H9 (cell line): ENCODE results near the gene CNOT6. TPM values are rescaled to one million over a fixed set of nuclear protein-coding genes. Genes with fewer than 3 reads are reported as not detected.

ENCODE experiments used
- DNase-seq: peaks from one replicate; pipeline ENCODE4 v3.0.0-alpha.2; 2017
- H2AFZ ChIP-seq: one replicate; pipeline ENCODE4 v1.6.1; 2013; ENCODE audit warnings: mild to moderate bottlenecking, low read length, control low read depth, moderate library complexity
- H2AK5ac ChIP-seq: 2 replicates; pipeline ENCODE4 v1.6.1; 2013; ENCODE audit warnings: low read length, control low read depth, mixed read lengths; ENCODE audit not compliant: insufficient read length
- H2BK120ac ChIP-seq: one replicate; pipeline ENCODE4 v1.6.1; 2013; ENCODE audit warnings: low read depth, mild to moderate bottlenecking, low read length, control low read depth, inconsistent platforms; ENCODE audit not compliant: poor library complexity, severe bottlenecking
- H2BK12ac ChIP-seq: 2 replicates; pipeline ENCODE4 v1.6.1; 2013; ENCODE audit warnings: low read length, control low read depth, mixed read lengths, low read depth; ENCODE audit not compliant: insufficient read length
- H2BK15ac ChIP-seq: 2 replicates; pipeline ENCODE4 v1.6.1; 2013; ENCODE audit warnings: low read depth, low read length, control low read depth
- H2BK20ac ChIP-seq: one replicate; pipeline ENCODE4 v1.6.1; 2013; ENCODE audit warnings: low read depth, mild to moderate bottlenecking, low read length, control low read depth, inconsistent platforms; ENCODE audit not compliant: poor library complexity, severe bottlenecking
- H2BK5ac ChIP-seq: 2 replicates; pipeline ENCODE4 v1.6.1; 2013; ENCODE audit warnings: low read length, control low read depth, mixed read lengths; ENCODE audit not compliant: insufficient read length
- H3K14ac ChIP-seq: 2 replicates; pipeline ENCODE4 v1.6.1; 2013; ENCODE audit warnings: low read length, control low read depth; ENCODE audit not compliant: insufficient read depth
- H3K18ac ChIP-seq: 2 replicates; pipeline ENCODE4 v1.6.1; 2013; ENCODE audit warnings: low read depth, mild to moderate bottlenecking, mixed read lengths, low read length, control low read depth; ENCODE audit not compliant: insufficient read length
- H3K23ac ChIP-seq: 2 replicates; pipeline ENCODE4 v1.6.1; 2013; ENCODE audit warnings: low read length, control low read depth, mixed read lengths, low read depth; ENCODE audit not compliant: insufficient read length
- H3K23me2 ChIP-seq: 2 replicates; pipeline ENCODE4 v1.6.1; 2013; ENCODE audit warnings: low read depth, mild to moderate bottlenecking, mixed read lengths, low read length, control low read depth; ENCODE audit not compliant: insufficient read length, poor library complexity, severe bottlenecking
- H3K27ac ChIP-seq: 2 replicates; pipeline ENCODE4 v1.5.1; 2013; ENCODE audit warnings: low read length, control low read depth, mixed read lengths, low read depth; ENCODE audit not compliant: insufficient read length
- H3K27me3 ChIP-seq: 2 replicates; pipeline ENCODE4 v1.6.1; 2013; ENCODE audit warnings: low read length, control low read depth, inconsistent platforms; ENCODE audit not compliant: insufficient read depth
- H3K4ac ChIP-seq: 2 replicates; pipeline ENCODE4 v1.6.1; 2013; ENCODE audit warnings: low read depth, mild to moderate bottlenecking, control low read depth, inconsistent platforms, low read length, moderate library complexity
- H3K4me1 ChIP-seq: 2 replicates; pipeline ENCODE4 v1.6.1; 2013; ENCODE audit warnings: low read length, control low read depth, inconsistent platforms; ENCODE audit not compliant: insufficient read depth
- H3K4me2 ChIP-seq: 2 replicates; pipeline ENCODE4 v1.6.1; 2013; ENCODE audit warnings: low read length, control low read depth, mixed read lengths; ENCODE audit not compliant: insufficient read length, insufficient read depth
- H3K56ac ChIP-seq: 2 replicates; pipeline ENCODE4 v1.6.1; 2013; ENCODE audit warnings: low read depth, mild to moderate bottlenecking, mixed read lengths, low read length, control low read depth; ENCODE audit not compliant: insufficient read length
- H3K79me1 ChIP-seq: 2 replicates; pipeline ENCODE4 v1.6.1; 2013; ENCODE audit warnings: low read depth, mild to moderate bottlenecking, moderate library complexity, low read length, control low read depth, inconsistent platforms; ENCODE audit not compliant: insufficient read depth, poor library complexity, severe bottlenecking
- H3K79me2 ChIP-seq: 2 replicates; pipeline ENCODE4 v1.6.1; 2013; ENCODE audit warnings: low read length, control low read depth, inconsistent platforms; ENCODE audit not compliant: insufficient read depth
- H3K9ac ChIP-seq: 2 replicates; pipeline ENCODE4 v1.6.1; 2013; ENCODE audit warnings: low read length, control low read depth, mixed read lengths; ENCODE audit not compliant: insufficient read length; ENCODE audit errors: extremely low read depth
- H3K9me3 ChIP-seq: one replicate; pipeline ENCODE4 v1.6.1; 2013; ENCODE audit warnings: low read depth, low read length, inconsistent platforms; ENCODE audit not compliant: control insufficient read depth
- H3T11ph ChIP-seq: one replicate; pipeline ENCODE4 v1.6.1; 2013; ENCODE audit warnings: mild to moderate bottlenecking, low read length, control low read depth, inconsistent platforms
- H4K20me1 ChIP-seq: one replicate; pipeline ENCODE4 v1.6.1; 2013; ENCODE audit not compliant: control insufficient read depth, insufficient read length, insufficient read depth
- H4K5ac ChIP-seq: 2 replicates; pipeline ENCODE4 v1.6.1; 2013; ENCODE audit warnings: low read depth, mild to moderate bottlenecking, mixed read lengths, low read length, control low read depth; ENCODE audit not compliant: insufficient read length
- H4K8ac ChIP-seq: replicated peaks from 2 replicates; pipeline ENCODE4 v1.6.1; 2013; ENCODE audit warnings: low read length, control low read depth, mixed read lengths, low read depth; ENCODE audit not compliant: insufficient read length
- H4K91ac ChIP-seq: 2 replicates; pipeline ENCODE4 v1.6.1; 2013; ENCODE audit warnings: low read depth, mild to moderate bottlenecking, moderate library complexity, mixed read lengths, low read length, control low read depth; ENCODE audit not compliant: insufficient read length
- H3K27ac Mint-ChIP-seq, 3 experiments: 2 replicates in 2 of 3; 3 replicates in 1 of 3; pipeline ENCODE4 v1.8.0; 2020 to 2021; ENCODE audit warnings: mixed read lengths in 3 of 3, mild to moderate bottlenecking in 1 of 3, moderate library complexity in 1 of 3
- H3K27me3 Mint-ChIP-seq: 2 replicates; pipeline ENCODE4 v1.8.0; 2021; ENCODE audit warnings: low read depth, mild to moderate bottlenecking, moderate library complexity, mixed read lengths
- H3K36me3 Mint-ChIP-seq, 3 experiments: 2 replicates in 2 of 3; 3 replicates in 1 of 3; pipeline ENCODE4 v1.8.0; 2020 to 2021; ENCODE audit warnings: low read depth in 3 of 3, mixed read lengths in 3 of 3; ENCODE audit not compliant: insufficient read depth in 1 of 3
- H3K4me1 Mint-ChIP-seq, 2 experiments: 2 replicates each; pipeline ENCODE4 v1.8.0; 2020; ENCODE audit warnings: mixed read lengths in 2 of 2
- H3K4me3 Mint-ChIP-seq, 2 experiments: 2 replicates in 1 of 2; 3 replicates in 1 of 2; pipeline ENCODE4 v1.8.0; 2020 to 2021; ENCODE audit warnings: mild to moderate bottlenecking in 2 of 2, mixed read lengths in 2 of 2, moderate library complexity in 1 of 2
- H3K9me3 Mint-ChIP-seq, 2 experiments: 2 replicates in 1 of 2; 3 replicates in 1 of 2; pipeline ENCODE4 v1.8.0; 2020; ENCODE audit warnings: mild to moderate bottlenecking in 2 of 2, mixed read lengths in 2 of 2, moderate library complexity in 1 of 2
- CTCF ChIP-seq: fragments of 200-600 bp; sonication (generic); conservative IDR thresholded peaks from 3 replicates; pipeline ENCODE4 v1.8.0; 2021; ENCODE audit warnings: antibody characterized with exemption, mild to moderate bottlenecking
- WGBS: extraction: QIAGEN DNeasy Blood & Tissue Kit; methylation state at CpG from one replicate; pipeline ENCODE4 v1.1.7; 2013; ENCODE audit warnings: missing lambda C conversion rate, low lambda C conversion rate, mixed read lengths; ENCODE audit not compliant: insufficient read length; ENCODE audit errors: extremely low coverage; 5-methylcytosine and 5-hydroxymethylcytosine counted together
- total RNA-seq: library from RNA; stranded (reverse); gene quantifications from 2 replicates; pipeline ENCODE4 v1.2.1, GENCODE V29; 2021

The CNOT6 gene
- total RNA-seq, 1 experiment from 2014 or later, result 45.0 TPM

GRCh38 chr5:180623411-180623834 is 129.2 kb downstream of the CNOT6 start:
- no peak for TF ChIP-seq CTCF
- Histone ChIP-seq H4K8ac (no peak overlapping the region), H3K23ac (no peak overlapping the region), H3K23me2 (peaks cover 4% of the 10 kb centered on the region), H3K4ac (no peak overlapping the region), H3T11ph (no peak overlapping the region), H3K18ac (no peak overlapping the region), H3K27me3 (peaks cover under 1% of the 10 kb centered on the region; the same call in 1 of the 2 replicates), H3K79me1 (no peaks in the 10 kb centered on the region), H4K5ac (no peak overlapping the region), H2BK15ac (no peak overlapping the region), H2BK20ac (no peak overlapping the region), H3K56ac (no peak overlapping the region), H2BK120ac (no peak overlapping the region), H2AK5ac (no peak overlapping the region), H2AFZ (no peak overlapping the region), H3K9me3 (no peaks in the 10 kb centered on the region), H3K27ac (no peak overlapping the region), H3K4me2 (no peak overlapping the region), H2BK12ac (no peak overlapping the region), H4K20me1 (no peaks in the 10 kb centered on the region), H3K9ac (no peak overlapping the region), H2BK5ac (no peak overlapping the region), H3K4me1 (no peaks in the 10 kb centered on the region), H4K91ac (no peak overlapping the region), H3K79me2 (no peaks in the 10 kb centered on the region), H3K14ac (no peak overlapping the region; the same call in 1 of the 2 replicates)
- peaks cover 4 to 6% of the 10 kb centered on the region in 2 experiments; a peak in 3 of 4 replicates for H3K4me1 Mint-ChIP-seq
- no peak overlapping the region for H3K4me3 Mint-ChIP-seq
- no CpG with 5 or more reads among the region's 10 CpGs for WGBS
- no peaks in the 10 kb centered on the region for H3K9me3 Mint-ChIP-seq
- H3K27me3 Mint-ChIP-seq, result peaks cover 12% of the 10 kb centered on the region
- no peaks in the 10 kb centered on the region; a peak in 1 of 7 replicates for H3K36me3 Mint-ChIP-seq
- DNase-seq, result no peak
- no peak overlapping the region for H3K27ac Mint-ChIP-seq
